GM12891 (cell line): ENCODE data around the gene NTRK3.

Source experiments
- POLR2A ChIP-seq: IDR thresholded peaks from 2 replicates; pipeline ENCODE4 v1.6.1; 2011; ENCODE audit warnings: low read depth, low read length, control low read depth
- POLR2AphosphoS5 ChIP-seq: IDR thresholded peaks from 2 replicates; pipeline ENCODE4 v1.6.1; 2011; ENCODE audit warnings: low read depth, low read length, control low read depth
- TAF1 ChIP-seq: IDR thresholded peaks from 2 replicates; pipeline ENCODE4 v1.6.1; 2011; ENCODE audit warnings: low read depth, low read length, control low read depth

- TF ChIP-seq POLR2A: no peak
- no peak for TF ChIP-seq TAF1
- no peak for TF ChIP-seq POLR2AphosphoS5
Observed at GRCh38 chr15:88004399-88004798, 252.1 kb downstream of the NTRK3 start.
